ENCODE data around the gene CSTF1.

The CSTF1 gene

DNA sequence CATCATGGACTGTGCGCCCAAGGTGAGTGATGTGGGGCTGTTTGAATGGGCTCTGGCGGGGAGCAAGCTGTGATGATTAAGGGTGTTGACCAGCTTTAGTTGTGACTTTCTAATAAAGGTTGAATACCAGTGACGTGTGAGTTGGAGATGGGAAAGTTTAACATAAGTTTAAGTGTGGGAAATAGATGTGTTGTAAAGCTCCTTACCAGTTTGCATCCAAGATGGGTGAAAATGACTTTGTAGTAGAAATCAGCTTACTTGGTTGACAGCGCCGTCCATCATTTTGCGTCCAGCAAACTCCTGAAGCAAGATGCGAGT, 20.0 kb downstream of the CSTF1 start:
- CTCF ChIA-PET: no interaction called here
- TF ChIP-seq FOXM1 (IDR thresholded peaks at IDR 0.05; ENCODE audit: borderline replicate concordance): no peak
- no peak for TF ChIP-seq BHLHE40 (IDR thresholded peaks at IDR 0.05; ENCODE audit: borderline replicate concordance)
- TF ChIP-seq ZNF384 (IDR thresholded peaks at IDR 0.05): no peak
- no peak for TF ChIP-seq CTBP1 (IDR thresholded peaks at IDR 0.05; ENCODE audit: borderline replicate concordance)
- no peak for TF ChIP-seq SUZ12 (IDR thresholded peaks at IDR 0.05)
- TF ChIP-seq LEF1 (IDR thresholded peaks at IDR 0.05; ENCODE audit: borderline replicate concordance): no peak
- no peak for TF ChIP-seq FOXA1 (IDR thresholded peaks at IDR 0.05)
- TF ChIP-seq PKNOX1 (IDR thresholded peaks at IDR 0.05): no peak
- TF ChIP-seq TARDBP (IDR thresholded peaks at IDR 0.05): no peak
- no peak for TF ChIP-seq L3MBTL2 (conservative IDR thresholded peaks at IDR 0.05)
- TF ChIP-seq ARNT (IDR thresholded peaks at IDR 0.05): no peak
- no peak for TF ChIP-seq NFRKB (IDR thresholded peaks at IDR 0.05)
- no peak for TF ChIP-seq HDGF (IDR thresholded peaks at IDR 0.05; ENCODE audit: borderline replicate concordance)
- TF ChIP-seq ELF4 (IDR thresholded peaks at IDR 0.05): no peak
- POLR2A ChIA-PET: no interaction called here
- no peak for DNase-seq (ENCODE audit: extremely low spot score)

DNA sequence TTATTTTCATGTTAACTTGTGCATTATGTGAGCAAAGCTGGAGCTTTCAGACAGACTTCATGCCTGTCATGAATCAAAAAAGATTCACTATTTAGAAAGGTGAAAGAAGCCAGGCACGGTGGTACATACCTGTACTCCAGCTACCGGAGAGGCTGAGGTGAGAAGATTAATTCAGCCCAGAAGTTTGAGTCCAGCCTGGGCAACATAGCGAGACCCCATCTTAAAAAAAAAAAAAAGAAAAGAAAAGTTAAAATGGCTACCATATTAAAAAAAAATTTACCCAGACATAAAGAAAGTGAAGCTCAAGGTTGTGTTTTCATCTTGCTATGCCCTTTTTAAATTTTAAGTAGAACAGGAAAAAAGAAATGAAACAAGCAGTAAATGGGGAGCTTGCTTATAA, 20.5 kb downstream of the CSTF1 start:
- ChIA-PET POLR2A (no interaction called here), CTCF (no interaction called here)
- DNase-seq (ENCODE audit: extremely low spot score): no peak
- TF ChIP-seq CTBP1 (IDR thresholded peaks at IDR 0.05; ENCODE audit: borderline replicate concordance) (no peak), PKNOX1 (IDR thresholded peaks at IDR 0.05) (no peak), ZNF384 (IDR thresholded peaks at IDR 0.05) (no peak), ARNT (IDR thresholded peaks at IDR 0.05) (no peak), BHLHE40 (IDR thresholded peaks at IDR 0.05; ENCODE audit: borderline replicate concordance) (no peak), FOXK2 (IDR thresholded peaks at IDR 0.05) (no peak), SP1 (IDR thresholded peaks at IDR 0.05) (no peak), FOXM1 (IDR thresholded peaks at IDR 0.05; ENCODE audit: borderline replicate concordance) (no peak), ELF4 (IDR thresholded peaks at IDR 0.05) (no peak), HDGF (IDR thresholded peaks at IDR 0.05; ENCODE audit: borderline replicate concordance) (no peak)

DNA sequence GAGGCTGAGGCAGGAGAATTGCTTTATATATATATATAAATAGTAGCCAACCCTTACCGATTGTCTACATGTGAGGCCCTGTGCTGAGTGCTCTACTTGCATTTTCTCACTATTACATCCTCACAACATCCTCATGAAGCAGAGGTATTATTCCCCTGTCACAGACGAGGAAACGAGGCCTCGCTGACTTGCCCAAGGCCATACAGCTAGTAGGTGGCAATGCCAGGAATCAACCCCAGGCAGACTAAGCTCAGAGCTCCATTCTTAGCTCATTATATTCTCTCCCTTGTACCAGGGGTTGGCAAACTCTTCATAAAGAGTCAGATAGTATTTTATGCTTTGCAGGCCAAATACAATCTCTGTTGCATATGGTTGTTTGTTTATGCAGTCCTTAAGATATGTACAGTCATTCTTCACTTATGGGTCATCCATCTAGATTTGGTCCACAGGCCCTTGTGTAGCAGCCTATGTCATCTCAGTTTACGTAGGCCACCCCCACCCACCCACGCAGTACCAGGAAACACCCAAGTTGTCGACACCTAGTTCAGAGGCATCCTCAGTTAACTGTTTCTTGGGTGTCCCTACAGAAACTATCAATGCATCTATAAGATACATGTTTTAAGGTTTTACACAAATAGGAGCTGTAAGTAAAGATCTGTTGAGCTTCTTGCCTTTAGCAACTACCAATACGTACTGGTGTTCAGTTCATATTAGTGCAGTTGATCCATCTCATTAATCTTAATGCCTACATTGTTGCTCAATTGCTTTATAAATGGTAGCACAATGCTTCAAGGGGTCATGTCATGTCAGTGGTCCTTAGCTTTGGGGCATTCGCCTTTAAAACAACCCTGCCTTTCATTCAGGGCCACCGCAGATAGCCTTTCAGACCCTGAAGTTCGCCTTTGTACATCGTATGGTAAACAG, 22.7 kb downstream of the CSTF1 start:
- CTCF ChIA-PET: no interaction called here
- POLR2A ChIA-PET: no interaction called here
- no peak for DNase-seq (ENCODE audit: extremely low spot score)
- TF ChIP-seq NFRKB (IDR thresholded peaks at IDR 0.05) (no peak), SUZ12 (IDR thresholded peaks at IDR 0.05) (no peak), FOXM1 (IDR thresholded peaks at IDR 0.05; ENCODE audit: borderline replicate concordance) (no peak), BHLHE40 (IDR thresholded peaks at IDR 0.05; ENCODE audit: borderline replicate concordance) (no peak), SP1 (IDR thresholded peaks at IDR 0.05) (no peak), ARNT (IDR thresholded peaks at IDR 0.05) (no peak), ELF4 (IDR thresholded peaks at IDR 0.05) (no peak), LEF1 (IDR thresholded peaks at IDR 0.05; ENCODE audit: borderline replicate concordance) (no peak)

DNA sequence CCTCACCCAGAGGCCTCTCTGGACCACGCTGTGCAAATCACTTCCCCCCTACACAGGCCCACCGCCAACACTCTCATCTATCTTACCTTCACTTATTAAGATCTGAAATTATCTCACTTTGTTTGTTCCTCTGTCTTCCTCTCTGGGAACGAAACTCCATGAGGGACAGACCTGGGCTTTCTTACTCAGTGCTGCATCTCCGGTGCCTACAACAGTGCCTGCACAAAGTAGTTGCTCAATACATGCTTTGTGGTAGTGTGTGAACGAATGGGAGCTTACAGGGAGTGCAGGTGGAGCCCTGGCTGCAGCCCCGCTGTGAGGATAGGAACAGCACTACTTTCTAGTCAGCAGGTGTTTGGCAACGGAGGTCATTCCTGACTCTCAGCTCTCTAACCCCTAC, 25.0 kb downstream of the CSTF1 start:
- POLR2A ChIA-PET: no interaction called here
- CTCF ChIA-PET: no interaction called here
- TF ChIP-seq FOXM1 (IDR thresholded peaks at IDR 0.05; ENCODE audit: borderline replicate concordance) (no peak), ELF4 (IDR thresholded peaks at IDR 0.05) (no peak), SUZ12 (IDR thresholded peaks at IDR 0.05) (no peak), BHLHE40 (IDR thresholded peaks at IDR 0.05; ENCODE audit: borderline replicate concordance) (no peak), HDGF (IDR thresholded peaks at IDR 0.05; ENCODE audit: borderline replicate concordance) (no peak), FOXA1 (IDR thresholded peaks at IDR 0.05) (no peak), TARDBP (IDR thresholded peaks at IDR 0.05) (no peak), PKNOX1 (IDR thresholded peaks at IDR 0.05) (no peak), ZNF384 (IDR thresholded peaks at IDR 0.05) (no peak)
- DNase-seq (ENCODE audit: extremely low spot score): no peak

DNA sequence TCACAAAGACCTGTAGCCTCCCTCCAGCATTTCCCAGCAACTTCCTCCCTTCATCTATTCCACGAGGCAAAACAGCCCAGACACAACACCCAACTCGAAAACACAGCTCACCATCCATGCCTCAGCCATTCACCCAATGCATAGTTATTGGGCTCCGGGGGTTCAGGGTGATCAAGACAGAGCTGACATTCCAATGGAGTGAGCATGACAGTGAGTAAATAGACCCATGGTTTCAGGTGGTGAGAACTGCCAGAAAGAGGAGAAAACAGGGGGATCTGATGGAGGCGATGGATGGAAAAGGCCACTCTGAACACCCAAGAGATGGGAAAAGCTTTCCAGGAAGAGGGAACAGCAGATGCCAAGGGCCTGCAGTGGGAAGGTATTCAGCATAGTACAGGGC, 25.5 kb downstream of the CSTF1 start:
- TF ChIP-seq BHLHE40 (IDR thresholded peaks at IDR 0.05; ENCODE audit: borderline replicate concordance): no peak
- no peak for TF ChIP-seq TARDBP (IDR thresholded peaks at IDR 0.05)
- TF ChIP-seq HDGF (IDR thresholded peaks at IDR 0.05; ENCODE audit: borderline replicate concordance): no peak
- TF ChIP-seq FOXM1 (IDR thresholded peaks at IDR 0.05; ENCODE audit: borderline replicate concordance): no peak
- no peak for TF ChIP-seq CTBP1 (IDR thresholded peaks at IDR 0.05; ENCODE audit: borderline replicate concordance)
- TF ChIP-seq SP1 (IDR thresholded peaks at IDR 0.05): no peak
- no peak for TF ChIP-seq ZNF384 (IDR thresholded peaks at IDR 0.05)
- no peak for TF ChIP-seq LEF1 (IDR thresholded peaks at IDR 0.05; ENCODE audit: borderline replicate concordance)
- TF ChIP-seq NFRKB (IDR thresholded peaks at IDR 0.05): no peak
- no peak for TF ChIP-seq PKNOX1 (IDR thresholded peaks at IDR 0.05)
- no peak for TF ChIP-seq SUZ12 (IDR thresholded peaks at IDR 0.05)
- TF ChIP-seq ARNT (IDR thresholded peaks at IDR 0.05): no peak
- ChIA-PET POLR2A (no interaction called here), CTCF (no interaction called here)
- DNase-seq (ENCODE audit: extremely low spot score): no peak

Measured in HEK293T (cell line).